HepG2 (cell line): Measurements from ENCODE around the gene FSCN2. TPM values are rescaled to one million over a fixed set of nuclear protein-coding genes. Genes with fewer than 3 reads are reported as not detected.

Source experiments
- ATM ChIP-seq: fragments of 450-650 bp; IDR thresholded peaks from 2 replicates; pipeline ENCODE4 v1.7.1; 2017; ENCODE audit warnings: mild to moderate bottlenecking, borderline replicate concordance
- JUND ChIP-seq: sonication (generic); formaldehyde crosslinking; IDR thresholded peaks from 2 replicates; pipeline ENCODE4 v1.8.0; 2022; ENCODE audit warnings: mild to moderate bottlenecking, missing genetic modification reagents
- NR2F1 ChIP-seq, 2 experiments: fragments of 450-650 bp in 1 of 2; formaldehyde crosslinking in 1 of 2; IDR thresholded peaks; 2 replicates each; pipeline versions ENCODE4 v1.5.0 to v1.6.1; 2016 to 2020; ENCODE audit warnings: mild to moderate bottlenecking in 1 of 2, missing compliant biosample characterization in 1 of 2, missing genetic modification reagents in 1 of 2, moderate library complexity in 1 of 2
- NRL ChIP-seq: sonication (generic); formaldehyde crosslinking; IDR thresholded peaks from 2 replicates; pipeline ENCODE4 v1.5.0; 2020; ENCODE audit warnings: missing genetic modification reagents, mild to moderate bottlenecking, moderate library complexity, borderline replicate concordance
- PRMT3 ChIP-seq: sonication (generic); formaldehyde crosslinking; IDR thresholded peaks from 2 replicates; pipeline ENCODE4 v1.8.1; 2022; ENCODE audit warnings: low read depth, mild to moderate bottlenecking, moderate library complexity, missing genetic modification reagents, borderline replicate concordance
- RXRA ChIP-seq: sonication (generic); formaldehyde crosslinking; IDR thresholded peaks from 2 replicates; pipeline ENCODE4 v1.5.1; 2020; ENCODE audit warnings: missing genetic modification reagents
- SYNCRIP ChIP-seq: fragments of 200-400 bp; formaldehyde crosslinking; IDR thresholded peaks from 2 replicates; pipeline ENCODE4 v1.6.1; 2018; ENCODE audit warnings: mild to moderate bottlenecking, low read depth, low read length; ENCODE audit not compliant: insufficient read depth
- TEAD3 ChIP-seq: optimal IDR thresholded peaks from 2 replicates; pipeline ENCODE3; 2016; ENCODE audit warnings: borderline replicate concordance
- ZMAT3 ChIP-seq: sonication (generic); formaldehyde crosslinking; conservative IDR thresholded peaks from 2 replicates; pipeline ENCODE4 v1.7.0; 2021; ENCODE audit warnings: missing genetic modification reagents
- ZNF224 ChIP-seq: sonication (generic); formaldehyde crosslinking; IDR thresholded peaks from 2 replicates; pipeline ENCODE4 v1.5.0; 2020; ENCODE audit warnings: mild to moderate bottlenecking, missing genetic modification reagents
- ZNF614 ChIP-seq: IDR thresholded peaks from 2 replicates; pipeline ENCODE4 v1.6.1; 2018; ENCODE audit warnings: missing biosample characterization, missing genetic modification reagents, inconsistent platforms, borderline replicate concordance
- polyA plus RNA-seq, 8 experiments: library from polyadenylated mRNA; depleted of rRNA in 3 of 8; stranded (reverse) in 7 of 8; unstranded in 1 of 8; fragments of >200 nt; fragmentation: Illumina TruSeq in 4 of 8; extraction: Trizol in 4 of 8; gene quantifications; 2 replicates each; pipeline versions ENCODE4 v1.2.1 to v1.2.3, GENCODE V29; 2011 to 2016; ENCODE audit warnings: low read depth in 4 of 8, missing spikeins in 1 of 8, mixed read lengths in 1 of 8; ENCODE audit not compliant: insufficient read depth in 1 of 8
- total RNA-seq, 5 experiments: library from RNA; depleted of rRNA; stranded (reverse); fragments of >200 nt; fragmentation: Illumina TruSeq; extraction: Trizol; gene quantifications; 2 replicates each; pipeline ENCODE4 v1.2.3, GENCODE V29; 2016; ENCODE audit warnings: low read depth in 1 of 5
- TF ChIP-seq, protein P1 (sequence below): IDR thresholded peaks from 2 replicates; pipeline ENCODE4 v1.6.1; 2018; ENCODE audit warnings: missing genetic modification reagents, mild to moderate bottlenecking, missing compliant biosample characterization
- TF ChIP-seq, protein P2 (sequence below): sonication (generic); formaldehyde crosslinking; IDR thresholded peaks from 2 replicates; pipeline ENCODE4 v1.4.0; 2020; ENCODE audit warnings: missing genetic modification reagents
- TF ChIP-seq, protein P3 (sequence below): IDR thresholded peaks from 2 replicates; pipeline ENCODE4 v1.6.1; 2012; ENCODE audit warnings: low read length, improper control_type of control experiment
- TF ChIP-seq, protein P4 (sequence below): sonication (generic); formaldehyde crosslinking; IDR thresholded peaks from 2 replicates; pipeline ENCODE4 v1.5.1; 2020; ENCODE audit warnings: missing genetic modification reagents, mild to moderate bottlenecking, borderline replicate concordance
- TF ChIP-seq, protein P5 (sequence below): sonication (generic); formaldehyde crosslinking; IDR thresholded peaks from 2 replicates; pipeline ENCODE4 v1.8.1; 2023; ENCODE audit warnings: missing genetic modification reagents, mild to moderate bottlenecking, borderline replicate concordance
- TF ChIP-seq, protein P6 (sequence below): IDR thresholded peaks from 2 replicates; pipeline ENCODE4 v1.6.1; 2016; ENCODE audit warnings: missing compliant biosample characterization, missing genetic modification reagents, borderline replicate concordance
- TF ChIP-seq, protein P7 (sequence below): IDR thresholded peaks from 2 replicates; pipeline ENCODE4 v1.6.1; 2012; ENCODE audit warnings: inconsistent platforms

The FSCN2 gene
- total and polyA plus RNA-seq, 2 of the 13 experiments (the other 11 are each of a cell fraction or from before 2014, with no cell fraction given) = 0.09 TPM; not detected in 1

DNA sequence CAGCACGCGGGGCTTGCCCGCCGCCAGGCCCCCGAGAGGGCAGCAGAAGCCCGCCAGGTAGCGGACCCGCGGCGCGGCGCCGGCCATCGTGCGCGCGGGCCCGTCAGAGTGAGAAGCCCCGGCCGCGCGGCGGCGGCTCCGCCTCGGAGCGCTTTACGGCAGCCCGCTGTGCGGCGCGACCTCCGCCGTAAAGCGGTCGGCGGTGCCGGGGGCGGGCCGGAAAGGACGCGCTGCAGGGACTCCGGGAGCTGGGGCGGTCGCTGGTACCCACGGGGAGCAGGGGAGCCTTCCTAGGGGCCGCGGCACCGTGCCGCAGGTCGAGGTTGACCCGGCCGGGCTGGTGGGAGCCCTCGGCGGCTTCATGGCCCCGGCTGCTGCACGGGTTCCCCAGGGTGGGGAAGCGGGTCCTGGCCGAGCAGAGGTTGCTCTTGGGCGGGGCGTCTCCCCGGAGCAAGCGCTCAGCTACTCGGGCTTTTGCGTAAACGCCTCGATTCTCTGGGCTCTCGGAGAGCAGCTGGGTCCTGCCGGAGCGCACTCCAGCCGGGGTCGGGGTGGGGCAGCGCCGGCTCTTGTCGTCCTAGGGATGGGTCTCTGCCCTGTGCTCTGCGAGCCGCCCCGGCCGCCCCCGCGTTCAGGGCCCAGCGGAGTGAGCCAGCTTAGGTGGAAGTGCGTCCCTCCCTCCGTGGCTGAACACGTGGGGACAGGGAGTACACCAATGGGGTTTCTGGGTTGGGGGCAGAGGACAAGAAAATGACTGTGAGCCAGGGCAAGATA, 24.3 kb downstream of the FSCN2 start, which contains the start of gene FAAP100 (continued):
- TF ChIP-seq, protein P1, sequence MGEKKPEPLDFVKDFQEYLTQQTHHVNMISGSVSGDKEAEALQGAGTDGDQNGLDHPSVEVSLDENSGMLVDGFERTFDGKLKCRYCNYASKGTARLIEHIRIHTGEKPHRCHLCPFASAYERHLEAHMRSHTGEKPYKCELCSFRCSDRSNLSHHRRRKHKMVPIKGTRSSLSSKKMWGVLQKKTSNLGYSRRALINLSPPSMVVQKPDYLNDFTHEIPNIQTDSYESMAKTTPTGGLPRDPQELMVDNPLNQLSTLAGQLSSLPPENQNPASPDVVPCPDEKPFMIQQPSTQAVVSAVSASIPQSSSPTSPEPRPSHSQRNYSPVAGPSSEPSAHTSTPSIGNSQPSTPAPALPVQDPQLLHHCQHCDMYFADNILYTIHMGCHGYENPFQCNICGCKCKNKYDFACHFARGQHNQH = no peak
- TF ChIP-seq ATM (no peak), ZNF224 (CRISPR knock-in tag) (peak; percentile 60; the same call in 1 of the 2 replicates), SYNCRIP (no peak), RXRA (CRISPR knock-in tag) (0 out of 2 replicates have a peak, but pooled peaks have one; percentile 35), ZNF614 (no peak), ZMAT3 (CRISPR knock-in tag) (peak; percentile 58; the same call in 1 of the 2 replicates), TEAD3 (CRISPR knock-in tag) (no peak), NR2F1 (CRISPR knock-in tag; IDR thresholded peaks at IDR 0.05) (no peak), PRMT3 (CRISPR knock-in tag) (no peak; the same call in 1 of the 2 replicates), JUND (CRISPR knock-in tag) (no peak), NRL (CRISPR knock-in tag) (peak; percentile 81; the same call in 1 of the 2 replicates)
- TF ChIP-seq, protein P2, sequence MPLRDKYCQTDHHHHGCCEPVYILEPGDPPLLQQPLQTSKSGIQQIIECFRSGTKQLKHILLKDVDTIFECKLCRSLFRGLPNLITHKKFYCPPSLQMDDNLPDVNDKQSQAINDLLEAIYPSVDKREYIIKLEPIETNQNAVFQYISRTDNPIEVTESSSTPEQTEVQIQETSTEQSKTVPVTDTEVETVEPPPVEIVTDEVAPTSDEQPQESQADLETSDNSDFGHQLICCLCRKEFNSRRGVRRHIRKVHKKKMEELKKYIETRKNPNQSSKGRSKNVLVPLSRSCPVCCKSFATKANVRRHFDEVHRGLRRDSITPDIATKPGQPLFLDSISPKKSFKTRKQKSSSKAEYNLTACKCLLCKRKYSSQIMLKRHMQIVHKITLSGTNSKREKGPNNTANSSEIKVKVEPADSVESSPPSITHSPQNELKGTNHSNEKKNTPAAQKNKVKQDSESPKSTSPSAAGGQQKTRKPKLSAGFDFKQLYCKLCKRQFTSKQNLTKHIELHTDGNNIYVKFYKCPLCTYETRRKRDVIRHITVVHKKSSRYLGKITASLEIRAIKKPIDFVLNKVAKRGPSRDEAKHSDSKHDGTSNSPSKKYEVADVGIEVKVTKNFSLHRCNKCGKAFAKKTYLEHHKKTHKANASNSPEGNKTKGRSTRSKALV (CRISPR knock-in tag) = peak; percentile 57
- TF ChIP-seq, protein P3, sequence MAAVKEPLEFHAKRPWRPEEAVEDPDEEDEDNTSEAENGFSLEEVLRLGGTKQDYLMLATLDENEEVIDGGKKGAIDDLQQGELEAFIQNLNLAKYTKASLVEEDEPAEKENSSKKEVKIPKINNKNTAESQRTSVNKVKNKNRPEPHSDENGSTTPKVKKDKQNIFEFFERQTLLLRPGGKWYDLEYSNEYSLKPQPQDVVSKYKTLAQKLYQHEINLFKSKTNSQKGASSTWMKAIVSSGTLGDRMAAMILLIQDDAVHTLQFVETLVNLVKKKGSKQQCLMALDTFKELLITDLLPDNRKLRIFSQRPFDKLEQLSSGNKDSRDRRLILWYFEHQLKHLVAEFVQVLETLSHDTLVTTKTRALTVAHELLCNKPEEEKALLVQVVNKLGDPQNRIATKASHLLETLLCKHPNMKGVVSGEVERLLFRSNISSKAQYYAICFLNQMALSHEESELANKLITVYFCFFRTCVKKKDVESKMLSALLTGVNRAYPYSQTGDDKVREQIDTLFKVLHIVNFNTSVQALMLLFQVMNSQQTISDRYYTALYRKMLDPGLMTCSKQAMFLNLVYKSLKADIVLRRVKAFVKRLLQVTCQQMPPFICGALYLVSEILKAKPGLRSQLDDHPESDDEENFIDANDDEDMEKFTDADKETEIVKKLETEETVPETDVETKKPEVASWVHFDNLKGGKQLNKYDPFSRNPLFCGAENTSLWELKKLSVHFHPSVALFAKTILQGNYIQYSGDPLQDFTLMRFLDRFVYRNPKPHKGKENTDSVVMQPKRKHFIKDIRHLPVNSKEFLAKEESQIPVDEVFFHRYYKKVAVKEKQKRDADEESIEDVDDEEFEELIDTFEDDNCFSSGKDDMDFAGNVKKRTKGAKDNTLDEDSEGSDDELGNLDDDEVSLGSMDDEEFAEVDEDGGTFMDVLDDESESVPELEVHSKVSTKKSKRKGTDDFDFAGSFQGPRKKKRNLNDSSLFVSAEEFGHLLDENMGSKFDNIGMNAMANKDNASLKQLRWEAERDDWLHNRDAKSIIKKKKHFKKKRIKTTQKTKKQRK = no peak
- TF ChIP-seq, protein P4, sequence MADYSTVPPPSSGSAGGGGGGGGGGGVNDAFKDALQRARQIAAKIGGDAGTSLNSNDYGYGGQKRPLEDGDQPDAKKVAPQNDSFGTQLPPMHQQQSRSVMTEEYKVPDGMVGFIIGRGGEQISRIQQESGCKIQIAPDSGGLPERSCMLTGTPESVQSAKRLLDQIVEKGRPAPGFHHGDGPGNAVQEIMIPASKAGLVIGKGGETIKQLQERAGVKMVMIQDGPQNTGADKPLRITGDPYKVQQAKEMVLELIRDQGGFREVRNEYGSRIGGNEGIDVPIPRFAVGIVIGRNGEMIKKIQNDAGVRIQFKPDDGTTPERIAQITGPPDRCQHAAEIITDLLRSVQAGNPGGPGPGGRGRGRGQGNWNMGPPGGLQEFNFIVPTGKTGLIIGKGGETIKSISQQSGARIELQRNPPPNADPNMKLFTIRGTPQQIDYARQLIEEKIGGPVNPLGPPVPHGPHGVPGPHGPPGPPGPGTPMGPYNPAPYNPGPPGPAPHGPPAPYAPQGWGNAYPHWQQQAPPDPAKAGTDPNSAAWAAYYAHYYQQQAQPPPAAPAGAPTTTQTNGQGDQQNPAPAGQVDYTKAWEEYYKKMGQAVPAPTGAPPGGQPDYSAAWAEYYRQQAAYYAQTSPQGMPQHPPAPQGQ (CRISPR knock-in tag) = no peak
- TF ChIP-seq, protein P5, sequence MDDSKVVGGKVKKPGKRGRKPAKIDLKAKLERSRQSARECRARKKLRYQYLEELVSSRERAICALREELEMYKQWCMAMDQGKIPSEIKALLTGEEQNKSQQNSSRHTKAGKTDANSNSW (CRISPR knock-in tag) = no peak
- TF ChIP-seq, protein P6, sequence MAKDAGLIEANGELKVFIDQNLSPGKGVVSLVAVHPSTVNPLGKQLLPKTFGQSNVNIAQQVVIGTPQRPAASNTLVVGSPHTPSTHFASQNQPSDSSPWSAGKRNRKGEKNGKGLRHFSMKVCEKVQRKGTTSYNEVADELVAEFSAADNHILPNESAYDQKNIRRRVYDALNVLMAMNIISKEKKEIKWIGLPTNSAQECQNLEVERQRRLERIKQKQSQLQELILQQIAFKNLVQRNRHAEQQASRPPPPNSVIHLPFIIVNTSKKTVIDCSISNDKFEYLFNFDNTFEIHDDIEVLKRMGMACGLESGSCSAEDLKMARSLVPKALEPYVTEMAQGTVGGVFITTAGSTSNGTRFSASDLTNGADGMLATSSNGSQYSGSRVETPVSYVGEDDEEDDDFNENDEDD = peak; percentile 50; the same call in 1 of the 2 replicates
- TF ChIP-seq, protein P7, sequence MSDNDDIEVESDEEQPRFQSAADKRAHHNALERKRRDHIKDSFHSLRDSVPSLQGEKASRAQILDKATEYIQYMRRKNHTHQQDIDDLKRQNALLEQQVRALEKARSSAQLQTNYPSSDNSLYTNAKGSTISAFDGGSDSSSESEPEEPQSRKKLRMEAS = peak; percentile 79
